Activated CD8-positive, alpha-beta memory T cell treated with anti-CD3 and anti-CD28 coated beads for 36 hours (primary cell): ENCODE data around the gene SUGCT. TPM values are rescaled to one million over a fixed set of nuclear protein-coding genes. Genes with fewer than 3 reads are reported as not detected.
"Not testable (repeated sequence)": the region's sequence is repeated elsewhere in the genome, so short reads cannot be mapped to it uniquely, and the experiment has no call there.

Source experiments
- CTCF ChIA-PET: fragments of 350-600 bp; sonication (Branson Sonifier 250); formaldehyde crosslinking; loops from one replicate; lab custom pipeline; 2021; ENCODE audit warnings: antibody characterized with exemption; lab: Charles Lee
- POLR2A ChIA-PET: fragments of 350-600 bp; sonication (Branson Sonifier 250); formaldehyde crosslinking; loops from one replicate; lab custom pipeline; 2021; ENCODE audit warnings: antibody characterized with exemption; lab: Charles Lee
- total RNA-seq, 2 experiments: library from RNA; stranded (reverse); gene quantifications; one replicate each; pipeline ENCODE4 v1.2.3, GENCODE V29; 2021

The SUGCT gene
- total RNA-seq, 2 experiments from 2014 or later: 1.1 to 1.3 TPM

GRCh38 chr7:40354711-40355110 is 219.9 kb downstream of the SUGCT start:
- CTCF ChIA-PET: no interaction called here
- POLR2A ChIA-PET: no interaction called here

GRCh38 chr7:40356312-40356711 is 221.5 kb downstream of the SUGCT start:
- ChIA-PET POLR2A (no interaction called here), CTCF (no interaction called here)

- ChIA-PET CTCF (no interaction called here), POLR2A (no interaction called here)
These were observed 222.3 kb downstream of the SUGCT start for GRCh38 chr7:40356871-40357709.

GRCh38 chr7:40369641-40370277 is 235.0 kb downstream of the SUGCT start:
- CTCF ChIA-PET: no interaction called here
- POLR2A ChIA-PET: no interaction called here

- POLR2A ChIA-PET: no interaction called here
- CTCF ChIA-PET: no interaction called here
These were observed 237.1 kb downstream of the SUGCT start for GRCh38 chr7:40371806-40372440.

GRCh38 chr7:40374575-40374974 is 239.8 kb downstream of the SUGCT start:
- POLR2A ChIA-PET: no interaction called here
- CTCF ChIA-PET: no interaction called here

GRCh38 chr7:40380111-40380510 is 245.3 kb downstream of the SUGCT start:
- POLR2A ChIA-PET: no interaction called here
- CTCF ChIA-PET: no interaction called here

- ChIA-PET CTCF (no interaction called here), POLR2A (no interaction called here)
These were observed 247.3 kb downstream of the SUGCT start for GRCh38 chr7:40382145-40382544.

- ChIA-PET POLR2A (no interaction called here), CTCF (no interaction called here)
These were observed 258.9 kb downstream of the SUGCT start for GRCh38 chr7:40393660-40394059.

- POLR2A ChIA-PET: no interaction called here
These were observed 259.6 kb downstream of the SUGCT start for GRCh38 chr7:40394400-40394799.

GRCh38 chr7:40400525-40400924 is 265.7 kb downstream of the SUGCT start:
- POLR2A ChIA-PET: no interaction called here
- CTCF ChIA-PET: no interaction called here

More at GRCh38 chr7:40394400-40394799, 259.6 kb downstream of the SUGCT start:
- CTCF ChIA-PET: no interaction called here

GRCh38 chr7:40401406-40401805 is 266.6 kb downstream of the SUGCT start:
- ChIA-PET POLR2A (no interaction called here), CTCF (no interaction called here)

- CTCF ChIA-PET: no interaction called here
These were observed 267.9 kb downstream of the SUGCT start for GRCh38 chr7:40402661-40403060.

GRCh38 chr7:40403703-40404476 is 269.1 kb downstream of the SUGCT start:
- POLR2A ChIA-PET: no interaction called here
- CTCF ChIA-PET: no interaction called here

More at GRCh38 chr7:40402661-40403060, 267.9 kb downstream of the SUGCT start:
- POLR2A ChIA-PET: no interaction called here

- POLR2A ChIA-PET: no interaction called here
- CTCF ChIA-PET: interaction anchor here (0.7 kb wide), 1 partner anchor 150 kb away, joined by 3 read pairs; no protein-coding TSS in a partner anchor
These were observed 271.2 kb downstream of the SUGCT start for GRCh38 chr7:40405991-40406390.

- ChIA-PET POLR2A (no interaction called here), CTCF (no interaction called here)
These were observed 277.5 kb downstream of the SUGCT start for GRCh38 chr7:40412323-40412722.

GRCh38 chr7:40414704-40415103 is 279.9 kb downstream of the SUGCT start:
- POLR2A ChIA-PET, CTCF ChIA-PET: not testable (repeated sequence)

- ChIA-PET POLR2A (no interaction called here), CTCF (interaction anchor here (1.5 kb wide), 1 partner anchor 20 kb away, joined by 3 read pairs; no protein-coding TSS in a partner anchor)
These were observed 283.6 kb downstream of the SUGCT start for GRCh38 chr7:40418448-40418847.

GRCh38 chr7:40418983-40419382 is 284.2 kb downstream of the SUGCT start:
- ChIA-PET POLR2A (no interaction called here), CTCF (no interaction called here)

- ChIA-PET CTCF (no interaction called here), POLR2A (no interaction called here)
These were observed 285.0 kb downstream of the SUGCT start for GRCh38 chr7:40419806-40420205.
